ENCODE measurements around the gene GOSR2. TPM values are rescaled to one million over a fixed set of nuclear protein-coding genes. Genes with fewer than 3 reads are reported as not detected.

GOSR2 gene
- total RNA-seq, 4 donors from 2014 or later: 45.9 to 88.3 (median 51.6) TPM

- Histone ChIP-seq H3K4me3 (replicated peaks in 1 of 3) (no peak overlapping the region), H3K9me3 (no peaks in the 10 kb centered on the region), H3K36me3 (no peaks in the 10 kb centered on the region), H3K27me3 (no peaks in the 10 kb centered on the region), H3K4me1 (no peaks in the 10 kb centered on the region), H3K27ac (no peak overlapping the region)
- 74 to 83% methylated on average over 5 of the region's 5 CpGs for WGBS, 2 donors
- DNase-seq: no peak
- TF ChIP-seq POLR2A (IDR thresholded peaks at IDR 0.05): no peak
- no peak for TF ChIP-seq CTCF (IDR thresholded peaks at IDR 0.05)
- intact Hi-C loops (cut with DNase I): no loop called here
These were observed 41.9 kb upstream of the GOSR2 start for GRCh38 chr17:46881015-46881414.

- Histone ChIP-seq H3K9me3 (no peaks in the 10 kb centered on the region), H3K36me3 (no peaks in the 10 kb centered on the region), H3K27ac (no peak overlapping the region), H3K4me3 (replicated peaks in 1 of 3) (no peak overlapping the region), H3K27me3 (no peaks in the 10 kb centered on the region), H3K4me1 (no peaks in the 10 kb centered on the region)
- WGBS, 2 donors: 80 to 93% methylated on average over 8 of the region's 8 CpGs
- DNase-seq: no peak
- TF ChIP-seq POLR2A (IDR thresholded peaks at IDR 0.05) (no peak), CTCF (IDR thresholded peaks at IDR 0.05) (no peak)
- intact Hi-C loops (cut with DNase I): no loop called here
These were observed 40.3 kb upstream of the GOSR2 start for GRCh38 chr17:46882666-46883065.

GRCh38 chr17:46883871-46884520 is 39.0 kb upstream of the GOSR2 start:
- Histone ChIP-seq H3K27me3 (no peaks in the 10 kb centered on the region), H3K9me3 (no peaks in the 10 kb centered on the region), H3K4me1 (no peaks in the 10 kb centered on the region), H3K27ac (no peak overlapping the region), H3K4me3 (replicated peaks in 1 of 3) (no peak overlapping the region), H3K36me3 (no peaks in the 10 kb centered on the region)
- intact Hi-C loops (cut with DNase I): no loop called here
- no peak for DNase-seq
- 22 to 27% methylated on average over 13 to 14 of the region's 19 CpGs for WGBS, 2 donors
- TF ChIP-seq POLR2A (IDR thresholded peaks at IDR 0.05) (no peak), CTCF (IDR thresholded peaks at IDR 0.05) (no peak)

- no peaks in the 10 kb centered on the region for H3K4me1 ChIP-seq
- H3K9me3 ChIP-seq: no peaks in the 10 kb centered on the region
- no peak overlapping the region for H3K4me3 ChIP-seq (replicated peaks in 1 of 3)
- no peak for DNase-seq
- WGBS, 2 donors: 64 to 72% methylated on average over 6 to 7 of the region's 7 CpGs
- intact Hi-C loops (cut with DNase I): no loop called here
- no peak for TF ChIP-seq CTCF (IDR thresholded peaks at IDR 0.05)
- TF ChIP-seq POLR2A (IDR thresholded peaks at IDR 0.05): no peak
- no peaks in the 10 kb centered on the region for H3K27me3 ChIP-seq
- no peak overlapping the region for H3K27ac ChIP-seq
- H3K36me3 ChIP-seq: no peaks in the 10 kb centered on the region
These were observed 38.4 kb upstream of the GOSR2 start for GRCh38 chr17:46884552-46884951.

- WGBS, 2 donors: 75 to 81% methylated on average over 10 of the region's 10 CpGs
These were observed 37.3 kb upstream of the GOSR2 start for GRCh38 chr17:46885415-46886309.

More at GRCh38 chr17:46885415-46886309, 37.3 kb upstream of the GOSR2 start:
- intact Hi-C loops (cut with DNase I): no loop called here
- Histone ChIP-seq H3K27ac (no peak overlapping the region), H3K4me1 (no peaks in the 10 kb centered on the region), H3K4me3 (replicated peaks in 1 of 3) (no peak overlapping the region), H3K9me3 (no peaks in the 10 kb centered on the region), H3K27me3 (no peaks in the 10 kb centered on the region), H3K36me3 (no peaks in the 10 kb centered on the region)
- DNase-seq: no peak
- TF ChIP-seq CTCF (IDR thresholded peaks at IDR 0.05): no peak
- no peak for TF ChIP-seq POLR2A (IDR thresholded peaks at IDR 0.05)
